ENCODE measurements around the gene M1AP. TPM values are rescaled to one million over a fixed set of nuclear protein-coding genes. Genes with fewer than 3 reads are reported as not detected.
A peak's percentile ranks its signal among the peaks of the same experiment; 100 is the strongest.

M1AP gene
- total and polyA plus RNA-seq, 9 of the 15 experiments (the other 6 are each of a cell fraction or from before 2014, with no cell fraction given) = 0.06 to 0.33 (median 0.11) TPM; not detected in 4

DNA sequence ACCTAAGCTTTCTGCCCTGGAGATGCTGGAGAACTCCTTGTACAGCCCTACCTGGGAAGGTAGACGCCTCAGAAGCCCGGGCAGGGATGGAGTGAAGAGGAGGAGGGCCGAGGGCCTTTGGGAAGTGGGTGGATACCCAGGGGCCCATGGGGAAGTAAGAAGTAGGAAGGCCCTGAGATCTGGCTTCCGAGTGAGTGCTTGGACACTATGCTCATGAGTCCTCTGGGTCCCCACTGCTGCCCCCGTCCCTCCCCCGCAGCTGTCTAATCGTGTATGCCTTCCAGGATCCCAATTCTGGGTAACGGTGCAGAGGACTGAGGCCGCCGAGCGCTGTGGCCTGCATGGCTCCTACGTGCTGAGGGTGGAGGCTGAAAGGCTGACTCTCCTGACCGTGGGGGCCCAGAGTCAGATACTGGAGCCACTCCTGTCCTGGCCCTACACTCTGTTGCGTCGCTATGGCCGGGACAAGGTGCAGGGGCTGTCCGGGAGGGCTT is 92.5 kb downstream of the M1AP start:
- 0 out of 2 replicates have a peak, but pooled peaks have one; percentile 10 for TF ChIP-seq EGR1 (conservative IDR thresholded peaks at IDR 0.05)
- TF ChIP-seq, protein P1, sequence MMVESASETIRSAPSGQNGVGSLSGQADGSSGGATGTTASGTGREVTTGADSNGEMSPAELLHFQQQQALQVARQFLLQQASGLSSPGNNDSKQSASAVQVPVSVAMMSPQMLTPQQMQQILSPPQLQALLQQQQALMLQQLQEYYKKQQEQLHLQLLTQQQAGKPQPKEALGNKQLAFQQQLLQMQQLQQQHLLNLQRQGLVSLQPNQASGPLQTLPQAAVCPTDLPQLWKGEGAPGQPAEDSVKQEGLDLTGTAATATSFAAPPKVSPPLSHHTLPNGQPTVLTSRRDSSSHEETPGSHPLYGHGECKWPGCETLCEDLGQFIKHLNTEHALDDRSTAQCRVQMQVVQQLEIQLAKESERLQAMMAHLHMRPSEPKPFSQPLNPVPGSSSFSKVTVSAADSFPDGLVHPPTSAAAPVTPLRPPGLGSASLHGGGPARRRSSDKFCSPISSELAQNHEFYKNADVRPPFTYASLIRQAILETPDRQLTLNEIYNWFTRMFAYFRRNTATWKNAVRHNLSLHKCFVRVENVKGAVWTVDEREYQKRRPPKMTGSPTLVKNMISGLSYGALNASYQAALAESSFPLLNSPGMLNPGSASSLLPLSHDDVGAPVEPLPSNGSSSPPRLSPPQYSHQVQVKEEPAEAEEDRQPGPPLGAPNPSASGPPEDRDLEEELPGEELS (CRISPR knock-in tag; IDR thresholded peaks at IDR 0.05; ENCODE audit: borderline replicate concordance) = 0 out of 2 replicates have a peak, but pooled peaks have one; percentile 3
- TF ChIP-seq, protein P2, sequence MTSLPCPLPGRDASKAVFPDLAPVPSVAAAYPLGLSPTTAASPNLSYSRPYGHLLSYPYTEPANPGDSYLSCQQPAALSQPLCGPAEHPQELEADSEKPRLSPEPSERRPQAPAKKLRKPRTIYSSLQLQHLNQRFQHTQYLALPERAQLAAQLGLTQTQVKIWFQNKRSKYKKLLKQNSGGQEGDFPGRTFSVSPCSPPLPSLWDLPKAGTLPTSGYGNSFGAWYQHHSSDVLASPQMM (CRISPR knock-in tag; IDR thresholded peaks at IDR 0.05) = no peak
- TF ChIP-seq, protein P3, sequence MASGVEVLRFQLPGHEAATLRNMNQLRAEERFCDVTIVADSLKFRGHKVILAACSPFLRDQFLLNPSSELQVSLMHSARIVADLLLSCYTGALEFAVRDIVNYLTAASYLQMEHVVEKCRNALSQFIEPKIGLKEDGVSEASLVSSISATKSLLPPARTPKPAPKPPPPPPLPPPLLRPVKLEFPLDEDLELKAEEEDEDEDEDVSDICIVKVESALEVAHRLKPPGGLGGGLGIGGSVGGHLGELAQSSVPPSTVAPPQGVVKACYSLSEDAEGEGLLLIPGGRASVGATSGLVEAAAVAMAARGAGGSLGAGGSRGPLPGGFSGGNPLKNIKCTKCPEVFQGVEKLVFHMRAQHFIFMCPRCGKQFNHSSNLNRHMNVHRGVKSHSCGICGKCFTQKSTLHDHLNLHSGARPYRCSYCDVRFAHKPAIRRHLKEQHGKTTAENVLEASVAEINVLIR (CRISPR knock-in tag; IDR thresholded peaks at IDR 0.05) = no peak
- peaks cover 15% of the 10 kb centered on the region; the same call in 2 of the 3 replicates for H3K79me2 ChIP-seq (ENCODE audit: control insufficient read depth, insufficient read depth, low read length)
- H4K20me1 ChIP-seq (replicated peaks; ENCODE audit: control insufficient read depth, insufficient read depth, low read length) = no peaks in the 10 kb centered on the region
- peak overlapping the region; percentile 83 to 99 for H3K9ac ChIP-seq (ENCODE audit: insufficient read depth in 1 of 2, low read depth in 2 of 2, low read length in 2 of 2)
- H3K9me3 ChIP-seq (replicated peaks; ENCODE audit: control insufficient read depth, insufficient read depth, low read depth, low read length) = no peaks in the 10 kb centered on the region
- ATAC-seq (no peak), FAIRE-seq (no peak), DNase-seq (ENCODE audit: extremely low read depth in 1 of 4, low spot score in 3 of 4) (no peak)
- H3K4me1 ChIP-seq (replicated peaks in 1 of 2; ENCODE audit: control insufficient read depth in 2 of 2, insufficient read depth in 2 of 2, low read length in 2 of 2) = peaks cover 18 to 54% of the 10 kb centered on the region in 2 experiments
- no peaks in the 10 kb centered on the region for H3K9me1 ChIP-seq (ENCODE audit: control insufficient read depth, insufficient read depth, low read length)
- peaks cover 0 to 8% of the 10 kb centered on the region in 2 experiments; a peak in 1 of 5 replicates for H3K27me3 ChIP-seq (ENCODE audit: control insufficient read depth in 2 of 2, insufficient read depth in 2 of 2, low read length in 2 of 2)
- POLR2A ChIA-PET = interaction anchor here (0.6 to 1.2 kb wide), 6 partner anchors 10 to 73 kb away, joined by 3 to 4 read pairs (median 3); no protein-coding TSS in a partner anchor
- peak overlapping the region; percentile 90 for H2AFZ ChIP-seq (ENCODE audit: low read depth, low read length)
- peak overlapping the region; percentile 95 for H3K4me2 ChIP-seq (ENCODE audit: insufficient read depth, low read length)
- H3K36me3 ChIP-seq (ENCODE audit: control insufficient read depth, insufficient read depth, low read length) = peaks cover 17% of the 10 kb centered on the region; the same call in 1 of the 3 replicates
- in situ Hi-C loops (cut with MboI) (no loop called here), intact Hi-C loops (cut with micrococcal nuclease) (loop anchor here (2.0 kb wide), 1 partner anchor 25 kb away; no protein-coding TSS in a partner anchor)
- 56% methylated on average over 16 of the region's 17 CpGs for WGBS (ENCODE audit: insufficient coverage, low coverage, missing lambda C conversion rate)
- peak overlapping the region; percentile 66 for H3K4me3 ChIP-seq
- BruUV-seq (replicated peaks) = no TSS peak
- CTCF ChIA-PET (ENCODE audit: low intra/inter-chr PET ratio) = no interaction called here
- H3K27ac ChIP-seq (ENCODE audit: extremely low read depth, low read depth, low read length) = peak overlapping the region; percentile 92; the same call in 1 of the 3 replicates
